H9 (cell line): ENCODE data around the gene LINC01488. TPM values are rescaled to one million over a fixed set of nuclear protein-coding genes. Genes with fewer than 3 reads are reported as not detected.

ENCODE experiments used
- DNase-seq: peaks from one replicate; pipeline ENCODE4 v3.0.0-alpha.2; 2017
- H2AFZ ChIP-seq: one replicate; pipeline ENCODE4 v1.6.1; 2013; ENCODE audit warnings: mild to moderate bottlenecking, low read length, control low read depth, moderate library complexity
- H2AK5ac ChIP-seq: 2 replicates; pipeline ENCODE4 v1.6.1; 2013; ENCODE audit warnings: low read length, control low read depth, mixed read lengths; ENCODE audit not compliant: insufficient read length
- H2BK120ac ChIP-seq: one replicate; pipeline ENCODE4 v1.6.1; 2013; ENCODE audit warnings: low read depth, mild to moderate bottlenecking, low read length, control low read depth, inconsistent platforms; ENCODE audit not compliant: poor library complexity, severe bottlenecking
- H2BK12ac ChIP-seq: 2 replicates; pipeline ENCODE4 v1.6.1; 2013; ENCODE audit warnings: low read length, control low read depth, mixed read lengths, low read depth; ENCODE audit not compliant: insufficient read length
- H2BK15ac ChIP-seq: 2 replicates; pipeline ENCODE4 v1.6.1; 2013; ENCODE audit warnings: low read depth, low read length, control low read depth
- H2BK20ac ChIP-seq: one replicate; pipeline ENCODE4 v1.6.1; 2013; ENCODE audit warnings: low read depth, mild to moderate bottlenecking, low read length, control low read depth, inconsistent platforms; ENCODE audit not compliant: poor library complexity, severe bottlenecking
- H2BK5ac ChIP-seq: 2 replicates; pipeline ENCODE4 v1.6.1; 2013; ENCODE audit warnings: low read length, control low read depth, mixed read lengths; ENCODE audit not compliant: insufficient read length
- H3K14ac ChIP-seq: 2 replicates; pipeline ENCODE4 v1.6.1; 2013; ENCODE audit warnings: low read length, control low read depth; ENCODE audit not compliant: insufficient read depth
- H3K18ac ChIP-seq: 2 replicates; pipeline ENCODE4 v1.6.1; 2013; ENCODE audit warnings: low read depth, mild to moderate bottlenecking, mixed read lengths, low read length, control low read depth; ENCODE audit not compliant: insufficient read length
- H3K23ac ChIP-seq: 2 replicates; pipeline ENCODE4 v1.6.1; 2013; ENCODE audit warnings: low read length, control low read depth, mixed read lengths, low read depth; ENCODE audit not compliant: insufficient read length
- H3K23me2 ChIP-seq: 2 replicates; pipeline ENCODE4 v1.6.1; 2013; ENCODE audit warnings: low read depth, mild to moderate bottlenecking, mixed read lengths, low read length, control low read depth; ENCODE audit not compliant: insufficient read length, poor library complexity, severe bottlenecking
- H3K27ac ChIP-seq: 2 replicates; pipeline ENCODE4 v1.5.1; 2013; ENCODE audit warnings: low read length, control low read depth, mixed read lengths, low read depth; ENCODE audit not compliant: insufficient read length
- H3K27me3 ChIP-seq: 2 replicates; pipeline ENCODE4 v1.6.1; 2013; ENCODE audit warnings: low read length, control low read depth, inconsistent platforms; ENCODE audit not compliant: insufficient read depth
- H3K4ac ChIP-seq: 2 replicates; pipeline ENCODE4 v1.6.1; 2013; ENCODE audit warnings: low read depth, mild to moderate bottlenecking, control low read depth, inconsistent platforms, low read length, moderate library complexity
- H3K4me1 ChIP-seq: 2 replicates; pipeline ENCODE4 v1.6.1; 2013; ENCODE audit warnings: low read length, control low read depth, inconsistent platforms; ENCODE audit not compliant: insufficient read depth
- H3K4me2 ChIP-seq: 2 replicates; pipeline ENCODE4 v1.6.1; 2013; ENCODE audit warnings: low read length, control low read depth, mixed read lengths; ENCODE audit not compliant: insufficient read length, insufficient read depth
- H3K56ac ChIP-seq: 2 replicates; pipeline ENCODE4 v1.6.1; 2013; ENCODE audit warnings: low read depth, mild to moderate bottlenecking, mixed read lengths, low read length, control low read depth; ENCODE audit not compliant: insufficient read length
- H3K79me1 ChIP-seq: 2 replicates; pipeline ENCODE4 v1.6.1; 2013; ENCODE audit warnings: low read depth, mild to moderate bottlenecking, moderate library complexity, low read length, control low read depth, inconsistent platforms; ENCODE audit not compliant: insufficient read depth, poor library complexity, severe bottlenecking
- H3K79me2 ChIP-seq: 2 replicates; pipeline ENCODE4 v1.6.1; 2013; ENCODE audit warnings: low read length, control low read depth, inconsistent platforms; ENCODE audit not compliant: insufficient read depth
- H3K9ac ChIP-seq: 2 replicates; pipeline ENCODE4 v1.6.1; 2013; ENCODE audit warnings: low read length, control low read depth, mixed read lengths; ENCODE audit not compliant: insufficient read length; ENCODE audit errors: extremely low read depth
- H3K9me3 ChIP-seq: one replicate; pipeline ENCODE4 v1.6.1; 2013; ENCODE audit warnings: low read depth, low read length, inconsistent platforms; ENCODE audit not compliant: control insufficient read depth
- H3T11ph ChIP-seq: one replicate; pipeline ENCODE4 v1.6.1; 2013; ENCODE audit warnings: mild to moderate bottlenecking, low read length, control low read depth, inconsistent platforms
- H4K20me1 ChIP-seq: one replicate; pipeline ENCODE4 v1.6.1; 2013; ENCODE audit not compliant: control insufficient read depth, insufficient read length, insufficient read depth
- H4K5ac ChIP-seq: 2 replicates; pipeline ENCODE4 v1.6.1; 2013; ENCODE audit warnings: low read depth, mild to moderate bottlenecking, mixed read lengths, low read length, control low read depth; ENCODE audit not compliant: insufficient read length
- H4K8ac ChIP-seq: replicated peaks from 2 replicates; pipeline ENCODE4 v1.6.1; 2013; ENCODE audit warnings: low read length, control low read depth, mixed read lengths, low read depth; ENCODE audit not compliant: insufficient read length
- H4K91ac ChIP-seq: 2 replicates; pipeline ENCODE4 v1.6.1; 2013; ENCODE audit warnings: low read depth, mild to moderate bottlenecking, moderate library complexity, mixed read lengths, low read length, control low read depth; ENCODE audit not compliant: insufficient read length
- H3K27ac Mint-ChIP-seq, 3 experiments: 2 replicates in 2 of 3; 3 replicates in 1 of 3; pipeline ENCODE4 v1.8.0; 2020 to 2021; ENCODE audit warnings: mixed read lengths in 3 of 3, mild to moderate bottlenecking in 1 of 3, moderate library complexity in 1 of 3
- H3K27me3 Mint-ChIP-seq: 2 replicates; pipeline ENCODE4 v1.8.0; 2021; ENCODE audit warnings: low read depth, mild to moderate bottlenecking, moderate library complexity, mixed read lengths
- H3K36me3 Mint-ChIP-seq, 3 experiments: 2 replicates in 2 of 3; 3 replicates in 1 of 3; pipeline ENCODE4 v1.8.0; 2020 to 2021; ENCODE audit warnings: low read depth in 3 of 3, mixed read lengths in 3 of 3; ENCODE audit not compliant: insufficient read depth in 1 of 3
- H3K4me1 Mint-ChIP-seq, 2 experiments: 2 replicates each; pipeline ENCODE4 v1.8.0; 2020; ENCODE audit warnings: mixed read lengths in 2 of 2
- H3K4me3 Mint-ChIP-seq, 2 experiments: 2 replicates in 1 of 2; 3 replicates in 1 of 2; pipeline ENCODE4 v1.8.0; 2020 to 2021; ENCODE audit warnings: mild to moderate bottlenecking in 2 of 2, mixed read lengths in 2 of 2, moderate library complexity in 1 of 2
- H3K9me3 Mint-ChIP-seq, 2 experiments: 2 replicates in 1 of 2; 3 replicates in 1 of 2; pipeline ENCODE4 v1.8.0; 2020; ENCODE audit warnings: mild to moderate bottlenecking in 2 of 2, mixed read lengths in 2 of 2, moderate library complexity in 1 of 2
- WGBS: extraction: QIAGEN DNeasy Blood & Tissue Kit; methylation state at CpG from one replicate; pipeline ENCODE4 v1.1.7; 2013; ENCODE audit warnings: missing lambda C conversion rate, low lambda C conversion rate, mixed read lengths; ENCODE audit not compliant: insufficient read length; ENCODE audit errors: extremely low coverage; 5-methylcytosine and 5-hydroxymethylcytosine counted together
- total RNA-seq: library from RNA; stranded (reverse); gene quantifications from 2 replicates; pipeline ENCODE4 v1.2.1, GENCODE V29; 2021
- TF ChIP-seq, protein P1 (sequence below): fragments of 200-600 bp; sonication (generic); conservative IDR thresholded peaks from 3 replicates; pipeline ENCODE4 v1.8.0; 2021; ENCODE audit warnings: antibody characterized with exemption, mild to moderate bottlenecking

Gene LINC01488
- total RNA-seq, 1 experiment from 2014 or later: not detected

DNA sequence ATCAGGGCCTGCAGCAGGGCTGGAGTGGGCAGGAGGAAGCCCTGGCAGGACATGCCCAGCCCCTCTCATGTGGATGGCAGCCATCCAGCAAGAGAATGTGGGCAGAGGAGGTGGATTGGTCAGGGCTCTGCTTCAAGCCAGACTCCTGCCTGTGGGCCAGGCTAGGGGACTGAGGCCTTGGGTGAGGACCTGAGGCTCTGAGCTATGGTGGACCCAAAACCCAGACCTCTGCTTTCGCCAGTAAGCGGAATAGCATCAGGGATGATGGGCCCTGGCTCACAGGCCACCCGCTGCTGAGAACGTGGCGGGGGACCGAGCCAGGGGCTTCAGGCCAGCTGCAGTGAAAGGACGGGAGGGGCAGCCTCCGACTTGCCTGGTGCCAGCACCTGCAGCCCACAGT lies 57.4 kb downstream of the LINC01488 start:
- H2BK20ac ChIP-seq: no peak overlapping the region
- no peaks in the 10 kb centered on the region; a peak in 1 of 5 replicates for H3K9me3 Mint-ChIP-seq
- H3K79me1 ChIP-seq: no peaks in the 10 kb centered on the region
- no peak overlapping the region for H3K4me3 Mint-ChIP-seq
- no peak overlapping the region for H2BK5ac ChIP-seq
- peaks cover 15% of the 10 kb centered on the region for H3K27me3 Mint-ChIP-seq
- H3K36me3 Mint-ChIP-seq: no peaks in the 10 kb centered on the region; a peak in 1 of 7 replicates
- H3T11ph ChIP-seq: no peak overlapping the region
- no peak overlapping the region for H3K23ac ChIP-seq
- no peaks in the 10 kb centered on the region for H4K20me1 ChIP-seq
- H3K27me3 ChIP-seq: no peaks in the 10 kb centered on the region
- H3K9me3 ChIP-seq: no peaks in the 10 kb centered on the region
- H2BK12ac ChIP-seq: no peak overlapping the region
- no peaks in the 10 kb centered on the region for H3K4me1 ChIP-seq
- DNase-seq: no peak
- H4K5ac ChIP-seq: no peak overlapping the region
- H4K8ac ChIP-seq: no peak overlapping the region
- H3K27ac ChIP-seq: no peak overlapping the region
- WGBS: no CpG with 5 or more reads among the region's 8 CpGs
- H3K56ac ChIP-seq: no peak overlapping the region
- no peak overlapping the region for H4K91ac ChIP-seq
- no peaks in the 10 kb centered on the region for H3K79me2 ChIP-seq
- no peak overlapping the region for H2AFZ ChIP-seq
- no peak overlapping the region for H3K18ac ChIP-seq
- no peaks in the 10 kb centered on the region for H3K23me2 ChIP-seq
- no peak overlapping the region for H2BK15ac ChIP-seq
- TF ChIP-seq, protein P1, sequence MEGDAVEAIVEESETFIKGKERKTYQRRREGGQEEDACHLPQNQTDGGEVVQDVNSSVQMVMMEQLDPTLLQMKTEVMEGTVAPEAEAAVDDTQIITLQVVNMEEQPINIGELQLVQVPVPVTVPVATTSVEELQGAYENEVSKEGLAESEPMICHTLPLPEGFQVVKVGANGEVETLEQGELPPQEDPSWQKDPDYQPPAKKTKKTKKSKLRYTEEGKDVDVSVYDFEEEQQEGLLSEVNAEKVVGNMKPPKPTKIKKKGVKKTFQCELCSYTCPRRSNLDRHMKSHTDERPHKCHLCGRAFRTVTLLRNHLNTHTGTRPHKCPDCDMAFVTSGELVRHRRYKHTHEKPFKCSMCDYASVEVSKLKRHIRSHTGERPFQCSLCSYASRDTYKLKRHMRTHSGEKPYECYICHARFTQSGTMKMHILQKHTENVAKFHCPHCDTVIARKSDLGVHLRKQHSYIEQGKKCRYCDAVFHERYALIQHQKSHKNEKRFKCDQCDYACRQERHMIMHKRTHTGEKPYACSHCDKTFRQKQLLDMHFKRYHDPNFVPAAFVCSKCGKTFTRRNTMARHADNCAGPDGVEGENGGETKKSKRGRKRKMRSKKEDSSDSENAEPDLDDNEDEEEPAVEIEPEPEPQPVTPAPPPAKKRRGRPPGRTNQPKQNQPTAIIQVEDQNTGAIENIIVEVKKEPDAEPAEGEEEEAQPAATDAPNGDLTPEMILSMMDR: no peak
- H3K4me2 ChIP-seq: no peak overlapping the region
- H2BK120ac ChIP-seq: no peak overlapping the region
- no peak overlapping the region for H2AK5ac ChIP-seq
- no peak overlapping the region for H3K9ac ChIP-seq
- H3K4ac ChIP-seq: no peak overlapping the region
- H3K27ac Mint-ChIP-seq: no peak overlapping the region
- H3K4me1 Mint-ChIP-seq: peaks cover 10 to 19% of the 10 kb centered on the region in 2 experiments
- H3K14ac ChIP-seq: no peak overlapping the region; the same call in 1 of the 2 replicates
